IMR-90 (cell line): ENCODE results near the gene HOXD10.

Source experiments
- CEBPB ChIP-seq: IDR thresholded peaks from 2 replicates; pipeline ENCODE4 v1.6.1; 2012; ENCODE audit warnings: low read depth, low read length, improper control_type of control experiment
- CHD1 ChIP-seq: IDR thresholded peaks from 2 replicates; pipeline ENCODE4 v1.6.1; 2012; ENCODE audit warnings: low read depth, low read length, improper control_type of control experiment
- FOS ChIP-seq: fragments of 150-350 bp; IDR thresholded peaks from 2 replicates; pipeline ENCODE4 v1.6.1; 2016; ENCODE audit warnings: low read depth, low read length
- MAZ ChIP-seq: IDR thresholded peaks from 2 replicates; pipeline ENCODE4 v1.6.1; 2012; ENCODE audit warnings: low read depth, mild to moderate bottlenecking, low read length, improper control_type of control experiment, moderate library complexity, borderline replicate concordance
- MXI1 ChIP-seq: IDR thresholded peaks from 2 replicates; pipeline ENCODE4 v1.6.1; 2012; ENCODE audit warnings: low read depth, mild to moderate bottlenecking, low read length, moderate library complexity, borderline replicate concordance
- POLR2A ChIP-seq: IDR thresholded peaks from 2 replicates; pipeline ENCODE4 v1.6.1; 2012; ENCODE audit warnings: mild to moderate bottlenecking, low read depth, low read length
- RFX5 ChIP-seq: IDR thresholded peaks from 2 replicates; pipeline ENCODE4 v1.8.0; 2012; ENCODE audit warnings: low read depth, mild to moderate bottlenecking, low read length, moderate library complexity
- TF ChIP-seq, protein P1 (sequence below): conservative IDR thresholded peaks from 2 replicates; pipeline ENCODE4 v1.5.1; 2012; ENCODE audit warnings: mild to moderate bottlenecking, low read depth, low read length, improper control_type of control experiment
- TF ChIP-seq, protein P2 (sequence below): fragments of 150-350 bp; IDR thresholded peaks from 2 replicates; pipeline ENCODE4 v1.6.1; 2016; ENCODE audit warnings: low read depth, mild to moderate bottlenecking, low read length, moderate library complexity, borderline replicate concordance

DNA sequence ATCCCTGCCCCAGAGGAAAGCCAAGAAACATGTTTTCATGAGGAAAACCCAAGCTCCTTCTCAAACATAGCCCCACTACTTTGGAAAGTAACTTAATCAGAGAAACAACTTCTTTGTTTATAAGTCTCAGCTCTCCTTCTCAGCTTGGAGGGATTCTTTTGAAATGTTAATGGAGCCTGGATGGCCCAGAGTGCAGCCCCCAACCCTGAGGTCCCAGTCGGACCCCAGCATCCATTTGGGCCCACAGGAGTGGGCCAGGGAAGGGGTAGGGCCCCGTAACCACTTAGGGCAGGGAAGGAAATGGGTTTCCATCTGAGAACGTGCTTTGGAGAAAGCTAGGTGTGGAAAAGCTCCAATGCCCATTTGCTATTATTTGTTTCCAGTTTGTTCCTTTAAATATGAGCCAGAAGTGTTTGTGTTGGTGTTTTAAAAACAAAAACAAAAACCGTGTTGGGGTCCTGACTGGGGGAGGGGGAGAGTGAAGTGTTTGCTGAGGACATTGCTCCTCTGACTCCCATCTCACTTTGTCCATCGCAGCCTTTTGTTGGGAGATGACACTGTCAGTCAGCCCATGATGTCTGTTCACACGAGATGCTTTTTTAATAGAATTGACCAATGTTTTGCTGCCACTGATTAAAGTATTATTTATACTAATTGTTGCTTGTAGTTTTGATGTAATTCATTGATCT, 38.9 kb downstream of the HOXD10 start:
- TF ChIP-seq POLR2A (no peak), RFX5 (no peak), CEBPB (no peak), CHD1 (no peak), FOS (no peak), MAZ (no peak), MXI1 (no peak)
- TF ChIP-seq, protein P1, sequence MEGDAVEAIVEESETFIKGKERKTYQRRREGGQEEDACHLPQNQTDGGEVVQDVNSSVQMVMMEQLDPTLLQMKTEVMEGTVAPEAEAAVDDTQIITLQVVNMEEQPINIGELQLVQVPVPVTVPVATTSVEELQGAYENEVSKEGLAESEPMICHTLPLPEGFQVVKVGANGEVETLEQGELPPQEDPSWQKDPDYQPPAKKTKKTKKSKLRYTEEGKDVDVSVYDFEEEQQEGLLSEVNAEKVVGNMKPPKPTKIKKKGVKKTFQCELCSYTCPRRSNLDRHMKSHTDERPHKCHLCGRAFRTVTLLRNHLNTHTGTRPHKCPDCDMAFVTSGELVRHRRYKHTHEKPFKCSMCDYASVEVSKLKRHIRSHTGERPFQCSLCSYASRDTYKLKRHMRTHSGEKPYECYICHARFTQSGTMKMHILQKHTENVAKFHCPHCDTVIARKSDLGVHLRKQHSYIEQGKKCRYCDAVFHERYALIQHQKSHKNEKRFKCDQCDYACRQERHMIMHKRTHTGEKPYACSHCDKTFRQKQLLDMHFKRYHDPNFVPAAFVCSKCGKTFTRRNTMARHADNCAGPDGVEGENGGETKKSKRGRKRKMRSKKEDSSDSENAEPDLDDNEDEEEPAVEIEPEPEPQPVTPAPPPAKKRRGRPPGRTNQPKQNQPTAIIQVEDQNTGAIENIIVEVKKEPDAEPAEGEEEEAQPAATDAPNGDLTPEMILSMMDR, result no peak
- TF ChIP-seq, protein P2, sequence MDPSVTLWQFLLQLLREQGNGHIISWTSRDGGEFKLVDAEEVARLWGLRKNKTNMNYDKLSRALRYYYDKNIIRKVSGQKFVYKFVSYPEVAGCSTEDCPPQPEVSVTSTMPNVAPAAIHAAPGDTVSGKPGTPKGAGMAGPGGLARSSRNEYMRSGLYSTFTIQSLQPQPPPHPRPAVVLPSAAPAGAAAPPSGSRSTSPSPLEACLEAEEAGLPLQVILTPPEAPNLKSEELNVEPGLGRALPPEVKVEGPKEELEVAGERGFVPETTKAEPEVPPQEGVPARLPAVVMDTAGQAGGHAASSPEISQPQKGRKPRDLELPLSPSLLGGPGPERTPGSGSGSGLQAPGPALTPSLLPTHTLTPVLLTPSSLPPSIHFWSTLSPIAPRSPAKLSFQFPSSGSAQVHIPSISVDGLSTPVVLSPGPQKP, result no peak
